HepG2 (cell line): Measurements from ENCODE around the gene CD248. TPM values are rescaled to one million over a fixed set of nuclear protein-coding genes. Genes with fewer than 3 reads are reported as not detected.

ENCODE experiments used
- CC2D1A ChIP-seq: sonication (generic); formaldehyde crosslinking; IDR thresholded peaks from 2 replicates; pipeline ENCODE4 v1.8.1; 2023; ENCODE audit warnings: mild to moderate bottlenecking, missing genetic modification reagents
- E2F1 ChIP-seq: sonication (generic); formaldehyde crosslinking; IDR thresholded peaks from 2 replicates; pipeline ENCODE4 v1.5.0; 2020; ENCODE audit warnings: missing genetic modification reagents
- ERF ChIP-seq: IDR thresholded peaks from 2 replicates; pipeline ENCODE4 v1.6.1; 2018; ENCODE audit warnings: missing biosample characterization, missing genetic modification reagents
- FIP1L1 ChIP-seq: fragments of 200-400 bp; formaldehyde crosslinking; IDR thresholded peaks from 2 replicates; pipeline ENCODE4 v1.6.1; 2018; ENCODE audit warnings: low read depth, mild to moderate bottlenecking, low read length, moderate library complexity, borderline replicate concordance; ENCODE audit not compliant: insufficient read depth
- HNRNPK ChIP-seq: fragments of 200-400 bp; formaldehyde crosslinking; IDR thresholded peaks from 2 replicates; pipeline ENCODE4 v1.6.1; 2018; ENCODE audit warnings: low read length, low read depth, moderate library complexity, mild to moderate bottlenecking; ENCODE audit not compliant: poor library complexity, severe bottlenecking
- JDP2 ChIP-seq: sonication (generic); formaldehyde crosslinking; IDR thresholded peaks from 2 replicates; pipeline ENCODE4 v1.8.1; 2022; ENCODE audit warnings: missing genetic modification reagents, borderline replicate concordance
- JUN ChIP-seq: sonication (generic); formaldehyde crosslinking; IDR thresholded peaks from 2 replicates; pipeline ENCODE4 v1.4.0; 2020; ENCODE audit warnings: mild to moderate bottlenecking, missing genetic modification reagents
- KAT7 ChIP-seq: IDR thresholded peaks from 2 replicates; pipeline ENCODE4 v1.6.1; 2018; ENCODE audit warnings: borderline replicate concordance, missing compliant biosample characterization
- KAT8 ChIP-seq: IDR thresholded peaks from 2 replicates; pipeline ENCODE4 v1.6.1; 2016; ENCODE audit warnings: missing genetic modification reagents, missing compliant biosample characterization
- MEIS2 ChIP-seq: sonication (generic); formaldehyde crosslinking; IDR thresholded peaks from 2 replicates; pipeline ENCODE4 v1.9.0; 2021; ENCODE audit warnings: mild to moderate bottlenecking, missing genetic modification reagents
- NFKB2 ChIP-seq: sonication (generic); formaldehyde crosslinking; IDR thresholded peaks from 2 replicates; pipeline ENCODE4 v1.4.0; 2020; ENCODE audit warnings: missing genetic modification reagents, borderline replicate concordance
- NR2F1 ChIP-seq, 2 experiments: fragments of 450-650 bp in 1 of 2; formaldehyde crosslinking in 1 of 2; IDR thresholded peaks; 2 replicates each; pipeline versions ENCODE4 v1.5.0 to v1.6.1; 2016 to 2020; ENCODE audit warnings: mild to moderate bottlenecking in 1 of 2, missing compliant biosample characterization in 1 of 2, missing genetic modification reagents in 1 of 2, moderate library complexity in 1 of 2
- PLRG1 ChIP-seq: fragments of 450-650 bp; conservative IDR thresholded peaks from 2 replicates; pipeline ENCODE4 v1.6.1; 2016
- POLR2AphosphoS2 ChIP-seq: IDR thresholded peaks from 2 replicates; pipeline ENCODE4 v1.6.1; 2011; ENCODE audit warnings: low read depth, low read length, improper control_type of control experiment
- SP5 ChIP-seq: IDR thresholded peaks from 2 replicates; pipeline ENCODE4 v1.6.1; 2016; ENCODE audit warnings: low read depth, borderline replicate concordance
- ZFYVE20 ChIP-seq: sonication (generic); formaldehyde crosslinking; IDR thresholded peaks from 2 replicates; pipeline ENCODE4 v1.8.0; 2023; ENCODE audit warnings: low read depth, mild to moderate bottlenecking, moderate library complexity, missing genetic modification reagents, borderline replicate concordance
- ZIK1 ChIP-seq: sonication (generic); formaldehyde crosslinking; IDR thresholded peaks from 2 replicates; pipeline ENCODE4 v1.5.0; 2020; ENCODE audit warnings: mild to moderate bottlenecking, low read depth, missing genetic modification reagents, borderline replicate concordance
- ZKSCAN8 ChIP-seq: IDR thresholded peaks from 2 replicates; pipeline ENCODE4 v1.6.1; 2016; ENCODE audit warnings: borderline replicate concordance, missing genetic modification reagents, missing compliant biosample characterization
- ZMYM4 ChIP-seq: sonication (generic); formaldehyde crosslinking; IDR thresholded peaks from 2 replicates; pipeline ENCODE4 v1.8.1; 2023; ENCODE audit warnings: mild to moderate bottlenecking, missing genetic modification reagents
- ZNF160 ChIP-seq: sonication (generic); formaldehyde crosslinking; IDR thresholded peaks from 2 replicates; pipeline ENCODE4 v1.8.0; 2022; ENCODE audit warnings: mild to moderate bottlenecking, inconsistent platforms, missing genetic modification reagents
- ZNF17 ChIP-seq: sonication (generic); formaldehyde crosslinking; IDR thresholded peaks from 2 replicates; pipeline ENCODE4 v1.5.0; 2020; ENCODE audit warnings: mild to moderate bottlenecking, missing genetic modification reagents
- ZNF207 ChIP-seq: fragments of 450-650 bp; IDR thresholded peaks from 2 replicates; pipeline ENCODE4 v1.6.1; 2016; ENCODE audit warnings: antibody characterized with exemption, borderline replicate concordance
- ZNF24 ChIP-seq: fragments of 450-650 bp; IDR thresholded peaks from 2 replicates; pipeline ENCODE4 v1.6.1; 2017; ENCODE audit warnings: antibody characterized with exemption, mild to moderate bottlenecking
- ZNF292 ChIP-seq: sonication (generic); formaldehyde crosslinking; IDR thresholded peaks from 2 replicates; pipeline ENCODE4 v1.8.1; 2022; ENCODE audit warnings: mild to moderate bottlenecking, low read depth, missing genetic modification reagents, borderline replicate concordance
- ZNF451 ChIP-seq: sonication (generic); formaldehyde crosslinking; IDR thresholded peaks from 2 replicates; pipeline ENCODE4 v1.5.0; 2020; ENCODE audit warnings: mild to moderate bottlenecking, missing genetic modification reagents
- ZNF557 ChIP-seq: sonication (generic); formaldehyde crosslinking; IDR thresholded peaks from 2 replicates; pipeline ENCODE4 v1.4.0; 2020; ENCODE audit warnings: missing genetic modification reagents
- ZNF572 ChIP-seq: sonication (generic); formaldehyde crosslinking; IDR thresholded peaks from 2 replicates; pipeline ENCODE4 v1.5.1; 2020; ENCODE audit warnings: mild to moderate bottlenecking, missing genetic modification reagents
- ZNF790 ChIP-seq: sonication (generic); formaldehyde crosslinking; IDR thresholded peaks from 2 replicates; pipeline ENCODE4 v1.8.0; 2022; ENCODE audit warnings: missing genetic modification reagents, mild to moderate bottlenecking, borderline replicate concordance
- polyA plus RNA-seq, 8 experiments: library from polyadenylated mRNA; depleted of rRNA in 3 of 8; stranded (reverse) in 7 of 8; unstranded in 1 of 8; fragments of >200 nt; fragmentation: Illumina TruSeq in 4 of 8; extraction: Trizol in 4 of 8; gene quantifications; 2 replicates each; pipeline versions ENCODE4 v1.2.1 to v1.2.3, GENCODE V29; 2011 to 2016; ENCODE audit warnings: low read depth in 4 of 8, missing spikeins in 1 of 8, mixed read lengths in 1 of 8; ENCODE audit not compliant: insufficient read depth in 1 of 8
- total RNA-seq, 5 experiments: library from RNA; depleted of rRNA; stranded (reverse); fragments of >200 nt; fragmentation: Illumina TruSeq; extraction: Trizol; gene quantifications; 2 replicates each; pipeline ENCODE4 v1.2.3, GENCODE V29; 2016; ENCODE audit warnings: low read depth in 1 of 5
- TF ChIP-seq, protein P1 (sequence below): sonication (generic); formaldehyde crosslinking; IDR thresholded peaks from 2 replicates; pipeline ENCODE4 v1.5.1; 2020; ENCODE audit warnings: mild to moderate bottlenecking, missing genetic modification reagents

Gene CD248
- total and polyA plus RNA-seq, 2 of the 13 experiments (the other 11 are each of a cell fraction or from before 2014, with no cell fraction given): 0.25 to 0.35 TPM

- TF ChIP-seq, protein P1, sequence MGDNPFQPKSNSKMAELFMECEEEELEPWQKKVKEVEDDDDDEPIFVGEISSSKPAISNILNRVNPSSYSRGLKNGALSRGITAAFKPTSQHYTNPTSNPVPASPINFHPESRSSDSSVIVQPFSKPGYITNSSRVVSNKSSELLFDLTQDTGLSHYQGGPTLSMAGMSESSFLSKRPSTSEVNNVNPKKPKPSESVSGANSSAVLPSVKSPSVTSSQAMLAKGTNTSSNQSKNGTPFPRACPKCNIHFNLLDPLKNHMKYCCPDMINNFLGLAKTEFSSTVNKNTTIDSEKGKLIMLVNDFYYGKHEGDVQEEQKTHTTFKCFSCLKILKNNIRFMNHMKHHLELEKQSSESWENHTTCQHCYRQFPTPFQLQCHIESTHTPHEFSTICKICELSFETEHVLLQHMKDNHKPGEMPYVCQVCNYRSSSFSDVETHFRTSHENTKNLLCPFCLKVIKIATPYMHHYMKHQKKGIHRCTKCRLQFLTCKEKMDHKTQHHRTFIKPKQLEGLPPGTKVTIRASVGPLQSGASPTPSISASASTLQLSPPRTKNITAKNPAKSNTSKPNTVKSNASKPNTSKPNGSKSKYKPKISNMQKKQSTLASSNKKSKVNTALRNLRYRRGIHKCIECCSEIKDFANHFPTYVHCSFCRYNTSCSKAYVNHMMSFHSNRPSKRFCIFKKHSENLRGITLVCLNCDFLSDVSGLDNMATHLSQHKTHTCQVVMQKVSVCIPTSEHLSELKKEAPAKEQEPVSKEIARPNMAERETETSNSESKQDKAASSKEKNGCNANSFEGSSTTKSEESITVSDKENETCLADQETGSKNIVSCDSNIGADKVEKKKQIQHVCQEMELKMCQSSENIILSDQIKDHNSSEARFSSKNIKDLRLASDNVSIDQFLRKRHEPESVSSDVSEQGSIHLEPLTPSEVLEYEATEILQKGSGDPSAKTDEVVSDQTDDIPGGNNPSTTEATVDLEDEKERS (CRISPR knock-in tag): no peak
- TF ChIP-seq ZIK1 (CRISPR knock-in tag): no peak
- peak; percentile 90 for TF ChIP-seq E2F1 (CRISPR knock-in tag)
- TF ChIP-seq NFKB2: 0 out of 2 replicates have a peak, but pooled peaks have one; percentile 52
- TF ChIP-seq PLRG1: no peak
- no peak for TF ChIP-seq ZNF160 (CRISPR knock-in tag)
- TF ChIP-seq ZNF790 (CRISPR knock-in tag): no peak
- no peak for TF ChIP-seq ZNF451 (CRISPR knock-in tag)
- TF ChIP-seq NR2F1 (CRISPR knock-in tag; IDR thresholded peaks at IDR 0.05): no peak
- TF ChIP-seq SP5 (CRISPR knock-in tag): peak; percentile 7; the same call in 1 of the 2 replicates
- TF ChIP-seq MEIS2 (CRISPR knock-in tag): no peak
- TF ChIP-seq JUN (CRISPR knock-in tag): no peak
- no peak for TF ChIP-seq POLR2AphosphoS2
- 0 out of 2 replicates have a peak, but pooled peaks have one; percentile 22 for TF ChIP-seq ZNF292 (CRISPR knock-in tag)
- TF ChIP-seq ZNF207: no peak
- TF ChIP-seq CC2D1A (CRISPR knock-in tag): no peak
- TF ChIP-seq JDP2 (CRISPR knock-in tag): no peak
- TF ChIP-seq KAT8 (CRISPR knock-in tag): no peak
- TF ChIP-seq HNRNPK: peak; percentile 49
- TF ChIP-seq ZKSCAN8 (CRISPR knock-in tag): no peak; the same call in 1 of the 2 replicates
- no peak; the same call in 1 of the 2 replicates for TF ChIP-seq ZFYVE20 (CRISPR knock-in tag)
- no peak; the same call in 1 of the 2 replicates for TF ChIP-seq ERF (CRISPR knock-in tag)
- no peak for TF ChIP-seq ZNF17 (CRISPR knock-in tag)
- TF ChIP-seq ZNF24: no peak
- TF ChIP-seq KAT7: no peak
- no peak for TF ChIP-seq ZMYM4 (CRISPR knock-in tag)
- TF ChIP-seq FIP1L1: no peak
- no peak for TF ChIP-seq ZNF572 (CRISPR knock-in tag)
- TF ChIP-seq ZNF557 (CRISPR knock-in tag): no peak
Observed at GRCh38 chr11:66268244-66268951, 48.4 kb downstream of the CD248 start, which contains the start of gene RAB1B (continued).
